ENCODE measurements around the gene DUSP1. TPM values are rescaled to one million over a fixed set of nuclear protein-coding genes. Genes with fewer than 3 reads are reported as not detected.

DUSP1 gene
- total RNA-seq, 1 donor from 2014 or later = 2,876 TPM

GRCh38 chr5:172758077-172758833 lies 12.7 kb downstream of the DUSP1 start:
- Histone ChIP-seq H3K27ac (peak overlapping the region; percentile 74), H3K27me3 (no peaks in the 10 kb centered on the region), H3K36me3 (no peaks in the 10 kb centered on the region), H3K9me3 (no peaks in the 10 kb centered on the region), H3K4me3 (peak overlapping the region in 1 of 2 donors; percentile 6), H3K4me1 (peaks cover 11% of the 10 kb centered on the region)
- TF ChIP-seq, protein P1, sequence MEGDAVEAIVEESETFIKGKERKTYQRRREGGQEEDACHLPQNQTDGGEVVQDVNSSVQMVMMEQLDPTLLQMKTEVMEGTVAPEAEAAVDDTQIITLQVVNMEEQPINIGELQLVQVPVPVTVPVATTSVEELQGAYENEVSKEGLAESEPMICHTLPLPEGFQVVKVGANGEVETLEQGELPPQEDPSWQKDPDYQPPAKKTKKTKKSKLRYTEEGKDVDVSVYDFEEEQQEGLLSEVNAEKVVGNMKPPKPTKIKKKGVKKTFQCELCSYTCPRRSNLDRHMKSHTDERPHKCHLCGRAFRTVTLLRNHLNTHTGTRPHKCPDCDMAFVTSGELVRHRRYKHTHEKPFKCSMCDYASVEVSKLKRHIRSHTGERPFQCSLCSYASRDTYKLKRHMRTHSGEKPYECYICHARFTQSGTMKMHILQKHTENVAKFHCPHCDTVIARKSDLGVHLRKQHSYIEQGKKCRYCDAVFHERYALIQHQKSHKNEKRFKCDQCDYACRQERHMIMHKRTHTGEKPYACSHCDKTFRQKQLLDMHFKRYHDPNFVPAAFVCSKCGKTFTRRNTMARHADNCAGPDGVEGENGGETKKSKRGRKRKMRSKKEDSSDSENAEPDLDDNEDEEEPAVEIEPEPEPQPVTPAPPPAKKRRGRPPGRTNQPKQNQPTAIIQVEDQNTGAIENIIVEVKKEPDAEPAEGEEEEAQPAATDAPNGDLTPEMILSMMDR (IDR thresholded peaks at IDR 0.05) = no peak
- TF ChIP-seq POLR2AphosphoS5 (IDR thresholded peaks at IDR 0.05; ENCODE audit: insufficient read depth in 1 of 2, low read depth in 1 of 2) = peak in 1 of 2 donors; percentile 11
- DNase-seq (ENCODE audit: extremely low spot score in 2 of 2) = no peak
- intact Hi-C loops (cut with DNase I) = no loop called here

DNA sequence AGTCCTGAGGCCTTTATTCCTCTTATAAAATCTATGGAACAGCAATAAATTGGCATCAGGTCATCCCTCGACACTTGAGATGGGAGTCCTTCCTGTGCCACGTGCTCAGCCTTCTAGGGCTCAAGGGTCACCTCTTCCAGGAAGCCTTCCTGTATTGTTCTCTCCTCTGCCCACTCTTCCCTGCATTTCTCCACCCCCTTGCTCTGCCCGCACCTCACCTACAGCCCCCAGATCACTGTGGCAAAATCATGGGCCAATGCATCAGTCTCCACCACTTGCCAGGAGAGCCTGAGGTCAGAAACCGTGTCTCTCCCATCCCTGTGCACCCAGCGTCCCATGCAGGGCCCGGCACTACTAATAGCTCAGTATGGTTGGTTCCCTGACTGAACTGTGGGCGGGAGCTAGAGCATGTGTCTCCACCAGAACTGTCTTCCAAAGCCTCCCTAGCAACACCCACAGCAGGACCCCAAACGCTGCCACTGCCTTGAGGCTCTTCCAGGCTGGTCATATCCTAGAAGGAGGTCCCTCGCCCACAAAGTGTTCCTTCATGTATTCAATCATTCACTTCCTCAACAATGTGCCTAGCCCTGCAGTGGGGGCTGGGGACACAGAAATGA lies 13.5 kb downstream of the DUSP1 start:
- Histone ChIP-seq H3K4me1 (peaks cover 11% of the 10 kb centered on the region), H3K9me3 (no peaks in the 10 kb centered on the region), H3K36me3 (no peaks in the 10 kb centered on the region), H3K27ac (peak overlapping the region; percentile 74), H3K27me3 (no peaks in the 10 kb centered on the region), H3K4me3 (no peak overlapping the region)
- DNase-seq (ENCODE audit: extremely low spot score in 2 of 2) = no peak
- TF ChIP-seq, protein P1 (IDR thresholded peaks at IDR 0.05) = no peak
- TF ChIP-seq POLR2AphosphoS5 (IDR thresholded peaks at IDR 0.05; ENCODE audit: insufficient read depth in 1 of 2, low read depth in 1 of 2) (peak in 1 of 2 donors; percentile 14), POLR2A (IDR thresholded peaks at IDR 0.05) (no peak)
- intact Hi-C loops (cut with DNase I) = no loop called here

DNA sequence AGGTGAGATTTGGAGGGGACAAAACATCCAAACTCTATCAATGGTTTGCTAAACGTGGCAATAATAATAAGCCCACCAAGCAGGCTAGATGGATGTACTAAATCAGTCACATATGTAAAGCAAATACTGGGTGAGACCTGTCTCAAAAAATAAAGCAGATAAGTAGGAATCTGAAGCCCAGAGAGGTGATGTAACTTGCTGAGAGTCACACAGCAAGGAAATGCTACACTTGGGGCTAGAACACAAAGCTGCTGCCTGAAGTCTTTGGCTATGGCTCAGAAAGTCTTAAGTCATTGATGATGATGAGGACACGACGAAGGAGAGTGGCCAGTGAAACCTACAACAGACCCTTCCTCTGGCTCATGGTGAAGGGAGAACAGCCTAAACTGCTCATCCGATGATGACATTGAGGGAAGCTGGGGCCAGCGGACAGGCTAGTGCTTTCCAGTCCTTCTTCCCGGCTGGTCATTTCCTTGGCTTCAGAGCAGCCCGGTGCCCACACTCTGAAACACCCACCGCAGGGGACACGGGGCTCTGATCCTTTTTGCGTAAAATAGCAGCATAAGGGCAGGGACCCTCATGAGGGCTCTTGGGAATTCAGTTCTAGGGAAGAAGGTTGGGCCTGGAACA lies 14.1 kb downstream of the DUSP1 start:
- TF ChIP-seq POLR2AphosphoS5 (IDR thresholded peaks at IDR 0.05; ENCODE audit: insufficient read depth in 1 of 2, low read depth in 1 of 2) (no peak), POLR2A (IDR thresholded peaks at IDR 0.05) (no peak)
- TF ChIP-seq, protein P1 (IDR thresholded peaks at IDR 0.05) = no peak
- DNase-seq (ENCODE audit: extremely low spot score in 2 of 2) = no peak

DNA sequence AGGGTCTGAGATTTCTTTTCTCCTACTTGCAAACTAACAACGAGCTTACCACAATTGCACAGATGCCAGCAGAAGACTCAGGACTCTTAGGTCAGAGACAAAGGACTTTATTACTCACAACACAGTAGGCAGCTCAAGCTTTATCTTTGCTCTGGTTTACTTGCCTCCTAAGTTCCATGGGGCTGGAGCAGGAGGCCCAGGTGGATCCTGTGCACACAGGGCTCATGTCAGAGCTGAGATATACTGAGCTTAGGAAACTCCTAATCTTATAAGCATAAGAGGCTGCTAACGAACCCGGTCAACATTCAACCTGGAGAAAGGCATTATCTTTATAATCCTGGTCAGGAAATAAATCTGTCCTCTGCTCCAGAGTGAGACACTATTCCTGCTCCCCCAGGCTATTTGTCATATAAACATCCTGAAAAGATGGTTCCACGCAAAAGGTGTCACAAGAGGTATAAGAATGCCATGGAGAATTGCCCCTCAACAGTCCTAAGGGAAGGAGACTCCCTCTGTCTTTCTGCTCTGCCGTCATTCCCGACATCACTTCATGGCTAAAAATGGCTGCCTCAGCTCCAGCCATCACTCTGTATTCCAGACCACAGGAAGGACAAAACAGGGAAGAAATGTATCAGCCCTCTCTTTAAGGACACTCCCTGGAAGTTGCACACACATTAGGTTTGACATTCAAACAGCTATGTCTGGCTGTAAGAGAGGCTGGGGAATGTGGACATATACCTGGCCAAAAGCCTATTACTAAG lies 16.2 kb downstream of the DUSP1 start:
- TF ChIP-seq POLR2A (IDR thresholded peaks at IDR 0.05) (no peak), POLR2AphosphoS5 (IDR thresholded peaks at IDR 0.05; ENCODE audit: insufficient read depth in 1 of 2, low read depth in 1 of 2) (no peak)
- TF ChIP-seq, protein P1 (IDR thresholded peaks at IDR 0.05) = no peak
- intact Hi-C loops (cut with DNase I) = no loop called here

More for the DNA sequence above, 14.1 kb downstream of the DUSP1 start:
- Histone ChIP-seq H3K4me1 (peaks cover 11% of the 10 kb centered on the region), H3K9me3 (no peaks in the 10 kb centered on the region), H3K36me3 (no peaks in the 10 kb centered on the region), H3K27me3 (no peaks in the 10 kb centered on the region), H3K4me3 (no peak overlapping the region), H3K27ac (peak overlapping the region; percentile 74)
- intact Hi-C loops (cut with DNase I) = no loop called here

More for the DNA sequence above, 16.2 kb downstream of the DUSP1 start:
- Histone ChIP-seq H3K4me3 (no peak overlapping the region), H3K27me3 (no peaks in the 10 kb centered on the region), H3K9me3 (no peaks in the 10 kb centered on the region), H3K4me1 (peaks cover 20% of the 10 kb centered on the region), H3K27ac (no peak overlapping the region), H3K36me3 (no peaks in the 10 kb centered on the region)
- no peak for DNase-seq (ENCODE audit: extremely low spot score in 2 of 2)

All from vagina (tissue), 2 donors.